ENCODE results near the gene BUB1B.

- TF ChIP-seq, protein P1, sequence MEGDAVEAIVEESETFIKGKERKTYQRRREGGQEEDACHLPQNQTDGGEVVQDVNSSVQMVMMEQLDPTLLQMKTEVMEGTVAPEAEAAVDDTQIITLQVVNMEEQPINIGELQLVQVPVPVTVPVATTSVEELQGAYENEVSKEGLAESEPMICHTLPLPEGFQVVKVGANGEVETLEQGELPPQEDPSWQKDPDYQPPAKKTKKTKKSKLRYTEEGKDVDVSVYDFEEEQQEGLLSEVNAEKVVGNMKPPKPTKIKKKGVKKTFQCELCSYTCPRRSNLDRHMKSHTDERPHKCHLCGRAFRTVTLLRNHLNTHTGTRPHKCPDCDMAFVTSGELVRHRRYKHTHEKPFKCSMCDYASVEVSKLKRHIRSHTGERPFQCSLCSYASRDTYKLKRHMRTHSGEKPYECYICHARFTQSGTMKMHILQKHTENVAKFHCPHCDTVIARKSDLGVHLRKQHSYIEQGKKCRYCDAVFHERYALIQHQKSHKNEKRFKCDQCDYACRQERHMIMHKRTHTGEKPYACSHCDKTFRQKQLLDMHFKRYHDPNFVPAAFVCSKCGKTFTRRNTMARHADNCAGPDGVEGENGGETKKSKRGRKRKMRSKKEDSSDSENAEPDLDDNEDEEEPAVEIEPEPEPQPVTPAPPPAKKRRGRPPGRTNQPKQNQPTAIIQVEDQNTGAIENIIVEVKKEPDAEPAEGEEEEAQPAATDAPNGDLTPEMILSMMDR (IDR thresholded peaks at IDR 0.05; ENCODE audit: low read depth, low read length, missing input control), result no peak
- TF ChIP-seq ATF3 (IDR thresholded peaks at IDR 0.05), result no peak
- no peak for TF ChIP-seq SP1 (IDR thresholded peaks at IDR 0.05)
- TF ChIP-seq, protein P2, sequence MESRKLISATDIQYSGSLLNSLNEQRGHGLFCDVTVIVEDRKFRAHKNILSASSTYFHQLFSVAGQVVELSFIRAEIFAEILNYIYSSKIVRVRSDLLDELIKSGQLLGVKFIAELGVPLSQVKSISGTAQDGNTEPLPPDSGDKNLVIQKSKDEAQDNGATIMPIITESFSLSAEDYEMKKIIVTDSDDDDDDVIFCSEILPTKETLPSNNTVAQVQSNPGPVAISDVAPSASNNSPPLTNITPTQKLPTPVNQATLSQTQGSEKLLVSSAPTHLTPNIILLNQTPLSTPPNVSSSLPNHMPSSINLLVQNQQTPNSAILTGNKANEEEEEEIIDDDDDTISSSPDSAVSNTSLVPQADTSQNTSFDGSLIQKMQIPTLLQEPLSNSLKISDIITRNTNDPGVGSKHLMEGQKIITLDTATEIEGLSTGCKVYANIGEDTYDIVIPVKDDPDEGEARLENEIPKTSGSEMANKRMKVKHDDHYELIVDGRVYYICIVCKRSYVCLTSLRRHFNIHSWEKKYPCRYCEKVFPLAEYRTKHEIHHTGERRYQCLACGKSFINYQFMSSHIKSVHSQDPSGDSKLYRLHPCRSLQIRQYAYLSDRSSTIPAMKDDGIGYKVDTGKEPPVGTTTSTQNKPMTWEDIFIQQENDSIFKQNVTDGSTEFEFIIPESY (IDR thresholded peaks at IDR 0.05), result no peak
- TF ChIP-seq, protein P3, sequence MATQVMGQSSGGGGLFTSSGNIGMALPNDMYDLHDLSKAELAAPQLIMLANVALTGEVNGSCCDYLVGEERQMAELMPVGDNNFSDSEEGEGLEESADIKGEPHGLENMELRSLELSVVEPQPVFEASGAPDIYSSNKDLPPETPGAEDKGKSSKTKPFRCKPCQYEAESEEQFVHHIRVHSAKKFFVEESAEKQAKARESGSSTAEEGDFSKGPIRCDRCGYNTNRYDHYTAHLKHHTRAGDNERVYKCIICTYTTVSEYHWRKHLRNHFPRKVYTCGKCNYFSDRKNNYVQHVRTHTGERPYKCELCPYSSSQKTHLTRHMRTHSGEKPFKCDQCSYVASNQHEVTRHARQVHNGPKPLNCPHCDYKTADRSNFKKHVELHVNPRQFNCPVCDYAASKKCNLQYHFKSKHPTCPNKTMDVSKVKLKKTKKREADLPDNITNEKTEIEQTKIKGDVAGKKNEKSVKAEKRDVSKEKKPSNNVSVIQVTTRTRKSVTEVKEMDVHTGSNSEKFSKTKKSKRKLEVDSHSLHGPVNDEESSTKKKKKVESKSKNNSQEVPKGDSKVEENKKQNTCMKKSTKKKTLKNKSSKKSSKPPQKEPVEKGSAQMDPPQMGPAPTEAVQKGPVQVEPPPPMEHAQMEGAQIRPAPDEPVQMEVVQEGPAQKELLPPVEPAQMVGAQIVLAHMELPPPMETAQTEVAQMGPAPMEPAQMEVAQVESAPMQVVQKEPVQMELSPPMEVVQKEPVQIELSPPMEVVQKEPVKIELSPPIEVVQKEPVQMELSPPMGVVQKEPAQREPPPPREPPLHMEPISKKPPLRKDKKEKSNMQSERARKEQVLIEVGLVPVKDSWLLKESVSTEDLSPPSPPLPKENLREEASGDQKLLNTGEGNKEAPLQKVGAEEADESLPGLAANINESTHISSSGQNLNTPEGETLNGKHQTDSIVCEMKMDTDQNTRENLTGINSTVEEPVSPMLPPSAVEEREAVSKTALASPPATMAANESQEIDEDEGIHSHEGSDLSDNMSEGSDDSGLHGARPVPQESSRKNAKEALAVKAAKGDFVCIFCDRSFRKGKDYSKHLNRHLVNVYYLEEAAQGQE (IDR thresholded peaks at IDR 0.05), result no peak
- no peak for TF ChIP-seq MAX (IDR thresholded peaks at IDR 0.05)
- TF ChIP-seq GABPA (IDR thresholded peaks at IDR 0.05 in 1 of 2, conservative IDR thresholded peaks at IDR 0.05 in 1 of 2), result no peak
- TF ChIP-seq FOXA2 (IDR thresholded peaks at IDR 0.05), result no peak
- TF ChIP-seq RAD21 (IDR thresholded peaks at IDR 0.05), result no peak
These were observed 77.9 kb downstream of the BUB1B start, which contains the start of gene PAK6 for GRCh38 chr15:40238532-40239403.
